Gastroesophageal sphincter (tissue), 3 donors: ENCODE measurements around the gene NUDT17.

ENCODE experiments used
- EP300 ChIP-seq: sonication (generic); formaldehyde crosslinking; IDR thresholded peaks from one replicate; pipeline ENCODE4 v1.6.1; 2017; ENCODE audit warnings: antibody characterized with exemption, mild to moderate bottlenecking
- POLR2A ChIP-seq, 2 donors: fragments of 450-650 bp; IDR thresholded peaks; one replicate each; pipeline ENCODE4 v1.6.1; 2017; ENCODE audit warnings: antibody characterized with exemption in 2 of 2, mild to moderate bottlenecking in 2 of 2, moderate library complexity in 1 of 2
- POLR2AphosphoS5 ChIP-seq: sonication (generic); formaldehyde crosslinking; IDR thresholded peaks from one replicate; pipeline ENCODE4 v1.6.1; 2017; ENCODE audit warnings: antibody characterized with exemption
- TF ChIP-seq, protein P1 (sequence below), 4 experiments: fragments of 200-600 bp in 2 of 4; fragments of 450-650 bp in 2 of 4; sonication (generic) in 1 of 4; IDR thresholded peaks; one replicate each; pipeline ENCODE4 v1.5.1; 2017 to 2019; ENCODE audit warnings: antibody characterized with exemption in 4 of 4, mild to moderate bottlenecking in 2 of 4, moderate library complexity in 2 of 4

DNA sequence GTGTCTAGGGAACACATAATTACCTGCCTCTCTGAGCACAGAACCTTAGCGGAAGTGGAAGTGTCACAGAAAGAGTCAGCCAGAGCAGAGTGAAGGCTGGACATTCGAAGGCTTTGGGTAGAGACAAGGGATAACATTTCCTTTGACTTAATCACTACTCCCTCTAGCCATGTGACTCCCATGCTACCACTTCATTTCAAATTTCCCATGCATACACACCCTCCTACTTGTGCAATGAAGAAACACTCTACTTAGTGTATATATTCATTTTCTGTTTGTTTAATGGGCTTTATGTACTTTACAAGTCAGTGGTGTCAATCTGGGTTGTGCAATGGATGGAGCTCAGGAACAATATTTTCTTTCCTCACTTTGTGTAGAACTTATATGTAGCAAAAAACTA is 33.3 kb downstream of the NUDT17 start:
- TF ChIP-seq POLR2AphosphoS5 (no peak), POLR2A (IDR thresholded peaks at IDR 0.05) (no peak), EP300 (no peak)
- TF ChIP-seq, protein P1, sequence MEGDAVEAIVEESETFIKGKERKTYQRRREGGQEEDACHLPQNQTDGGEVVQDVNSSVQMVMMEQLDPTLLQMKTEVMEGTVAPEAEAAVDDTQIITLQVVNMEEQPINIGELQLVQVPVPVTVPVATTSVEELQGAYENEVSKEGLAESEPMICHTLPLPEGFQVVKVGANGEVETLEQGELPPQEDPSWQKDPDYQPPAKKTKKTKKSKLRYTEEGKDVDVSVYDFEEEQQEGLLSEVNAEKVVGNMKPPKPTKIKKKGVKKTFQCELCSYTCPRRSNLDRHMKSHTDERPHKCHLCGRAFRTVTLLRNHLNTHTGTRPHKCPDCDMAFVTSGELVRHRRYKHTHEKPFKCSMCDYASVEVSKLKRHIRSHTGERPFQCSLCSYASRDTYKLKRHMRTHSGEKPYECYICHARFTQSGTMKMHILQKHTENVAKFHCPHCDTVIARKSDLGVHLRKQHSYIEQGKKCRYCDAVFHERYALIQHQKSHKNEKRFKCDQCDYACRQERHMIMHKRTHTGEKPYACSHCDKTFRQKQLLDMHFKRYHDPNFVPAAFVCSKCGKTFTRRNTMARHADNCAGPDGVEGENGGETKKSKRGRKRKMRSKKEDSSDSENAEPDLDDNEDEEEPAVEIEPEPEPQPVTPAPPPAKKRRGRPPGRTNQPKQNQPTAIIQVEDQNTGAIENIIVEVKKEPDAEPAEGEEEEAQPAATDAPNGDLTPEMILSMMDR (IDR thresholded peaks at IDR 0.05), result no peak
